D341Med (cell line): ENCODE measurements around the gene DBF4B.

ENCODE experiments used
- DNase-seq: peaks from one replicate; pipeline ENCODE4 v3.0.0; 2012; ENCODE audit warnings: low spot score

Gene DBF4B

DNA sequence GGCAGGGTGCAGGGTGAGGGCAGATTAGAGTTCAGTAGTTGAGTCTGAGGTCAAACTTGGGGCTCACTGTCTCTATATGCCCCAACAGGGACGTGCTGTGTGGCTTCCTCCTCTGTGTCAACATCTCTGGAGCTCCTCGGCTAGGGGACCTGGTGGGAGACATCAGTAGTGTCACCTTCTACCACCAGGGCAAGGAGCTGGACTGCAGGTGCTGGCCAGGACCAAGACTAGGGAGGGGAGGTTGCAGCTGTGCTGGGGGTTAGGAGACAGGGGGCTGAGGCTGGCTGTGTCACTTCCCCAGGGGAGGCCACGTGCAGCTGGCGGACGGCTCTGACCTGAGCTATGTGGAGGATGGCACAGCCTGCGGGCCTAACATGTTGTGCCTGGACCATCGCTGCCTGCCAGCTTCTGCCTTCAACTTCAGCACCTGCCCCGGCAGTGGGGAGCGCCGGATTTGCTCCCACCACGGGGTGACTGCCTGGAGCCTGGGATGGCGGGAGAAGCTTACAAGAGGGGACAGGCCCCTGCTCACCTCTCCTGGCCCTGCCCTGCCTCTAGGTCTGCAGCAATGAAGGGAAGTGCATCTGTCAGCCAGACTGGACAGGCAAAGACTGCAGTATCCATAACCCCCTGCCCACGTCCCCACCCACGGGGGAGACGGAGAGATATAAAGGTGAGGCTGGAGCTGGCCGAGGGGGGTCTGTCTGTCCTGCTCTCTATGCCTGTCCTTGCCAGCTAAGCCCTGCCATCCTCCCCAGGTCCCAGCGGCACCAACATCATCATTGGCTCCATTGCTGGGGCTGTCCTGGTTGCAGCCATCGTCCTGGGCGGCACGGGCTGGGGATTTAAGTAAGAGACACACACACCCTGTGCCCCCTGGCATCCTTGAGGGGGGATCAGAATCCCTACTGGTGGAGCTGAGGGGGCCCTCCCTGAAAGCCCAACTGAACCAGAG, 69.2 kb downstream of the DBF4B start:
- no peak for DNase-seq

DNA sequence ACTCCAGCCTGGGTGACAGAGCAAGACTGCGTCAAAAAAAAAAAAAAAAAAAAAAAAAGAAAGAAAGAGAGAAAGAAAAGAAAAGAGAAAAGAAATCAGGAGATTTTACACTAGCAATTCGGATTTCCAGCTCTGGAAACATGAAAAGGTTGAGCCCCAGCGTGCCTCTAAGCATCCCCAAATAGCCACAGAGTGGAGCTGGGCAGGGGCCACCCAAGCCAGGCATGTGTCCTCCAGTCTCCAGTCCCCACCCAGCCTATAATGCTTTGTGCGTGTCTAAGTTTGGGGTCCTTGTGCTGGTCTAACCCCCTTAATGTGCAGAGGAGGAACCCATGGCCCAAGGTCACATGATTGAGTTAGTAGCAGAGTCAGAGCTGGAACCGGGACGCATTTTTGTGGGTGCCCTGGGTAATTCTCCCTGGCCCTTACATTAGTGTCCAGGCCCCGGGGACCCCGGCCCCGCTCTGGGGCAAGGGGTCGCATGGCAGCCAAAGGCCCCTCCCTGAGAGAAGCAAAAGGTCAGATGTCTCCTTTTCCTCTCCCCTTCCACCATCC, 70.3 kb downstream of the DBF4B start:
- DNase-seq: no peak

DNA sequence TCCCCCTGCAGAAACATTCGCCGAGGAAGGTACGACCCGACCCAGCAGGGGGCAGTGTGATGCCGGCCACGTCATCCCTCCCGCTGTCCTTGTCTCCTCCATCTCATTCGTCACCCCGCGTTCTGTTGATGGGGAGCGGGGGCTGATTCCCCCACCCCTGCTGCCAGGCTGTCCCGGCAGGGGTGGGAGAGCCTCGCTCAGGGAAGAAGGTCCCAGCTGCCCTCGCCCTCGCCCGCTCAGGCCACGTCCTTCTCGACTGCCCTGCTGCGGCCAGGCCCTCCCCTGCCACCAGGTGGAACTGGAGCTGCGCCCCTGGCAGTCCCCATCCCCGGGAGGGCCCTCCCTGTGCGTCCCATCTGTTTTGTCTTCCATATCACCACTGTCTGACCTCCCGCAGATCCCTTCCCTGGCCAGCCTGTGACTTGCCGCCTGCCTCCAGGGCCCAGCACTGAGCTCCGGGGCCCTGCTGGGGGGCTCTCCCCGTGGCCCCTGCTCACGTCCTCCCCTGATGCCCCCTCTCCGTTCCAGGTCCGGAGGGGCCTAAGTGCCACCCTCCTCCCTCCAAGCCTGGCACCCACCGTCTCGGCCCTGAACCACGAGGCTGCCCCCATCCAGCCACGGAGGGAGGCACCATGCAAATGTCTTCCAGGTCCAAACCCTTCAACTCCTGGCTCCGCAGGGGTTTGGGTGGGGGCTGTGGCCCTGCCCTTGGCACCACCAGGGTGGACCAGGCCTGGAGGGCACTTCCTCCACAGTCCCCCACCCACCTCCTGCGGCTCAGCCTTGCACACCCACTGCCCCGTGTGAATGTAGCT, 71.0 kb downstream of the DBF4B start:
- DNase-seq: peak; percentile 93

DNA sequence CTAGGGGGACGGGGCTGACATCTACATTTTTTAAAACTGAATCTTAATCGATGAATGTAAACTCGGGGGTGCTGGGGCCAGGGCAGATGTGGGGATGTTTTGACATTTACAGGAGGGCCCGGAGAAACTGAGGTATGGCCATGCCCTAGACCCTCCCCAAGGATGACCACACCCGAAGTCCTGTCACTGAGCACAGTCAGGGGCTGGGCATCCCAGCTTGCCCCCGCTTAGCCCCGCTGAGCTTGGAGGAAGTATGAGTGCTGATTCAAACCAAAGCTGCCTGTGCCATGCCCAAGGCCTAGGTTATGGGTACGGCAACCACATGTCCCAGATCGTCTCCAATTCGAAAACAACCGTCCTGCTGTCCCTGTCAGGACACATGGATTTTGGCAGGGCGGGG, 71.7 kb downstream of the DBF4B start:
- no peak for DNase-seq

DNA sequence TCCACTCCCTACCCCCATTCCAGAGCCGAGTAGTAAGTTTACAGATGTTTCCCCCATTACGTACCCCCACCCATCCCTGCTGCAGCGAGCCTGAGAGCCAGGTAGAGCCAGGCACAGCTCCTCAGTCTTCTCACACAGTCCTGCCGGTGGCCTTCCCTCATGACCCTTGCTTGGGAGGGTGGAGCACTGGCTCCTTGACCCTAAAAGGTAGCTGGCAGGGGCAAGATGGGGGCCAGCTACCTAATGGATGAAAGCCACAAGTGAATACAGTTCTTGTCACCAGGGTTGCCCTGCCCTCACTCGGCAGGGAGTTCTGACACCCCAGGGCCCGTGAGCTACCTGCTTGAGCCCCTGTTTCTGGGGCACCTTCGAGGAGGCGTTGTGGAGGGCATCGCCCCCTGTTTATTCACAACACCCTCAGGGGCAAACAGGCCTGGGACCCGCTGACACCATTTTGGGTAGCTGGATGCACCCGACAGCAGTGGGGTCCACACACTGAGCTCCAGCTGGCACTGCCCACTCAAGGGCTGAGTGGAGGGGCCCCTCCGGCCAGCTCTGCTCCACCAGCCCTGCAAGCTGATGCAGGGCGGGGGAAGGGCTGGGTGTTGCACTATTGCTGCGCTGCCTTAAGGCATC, 72.5 kb downstream of the DBF4B start:
- DNase-seq: no peak

DNA sequence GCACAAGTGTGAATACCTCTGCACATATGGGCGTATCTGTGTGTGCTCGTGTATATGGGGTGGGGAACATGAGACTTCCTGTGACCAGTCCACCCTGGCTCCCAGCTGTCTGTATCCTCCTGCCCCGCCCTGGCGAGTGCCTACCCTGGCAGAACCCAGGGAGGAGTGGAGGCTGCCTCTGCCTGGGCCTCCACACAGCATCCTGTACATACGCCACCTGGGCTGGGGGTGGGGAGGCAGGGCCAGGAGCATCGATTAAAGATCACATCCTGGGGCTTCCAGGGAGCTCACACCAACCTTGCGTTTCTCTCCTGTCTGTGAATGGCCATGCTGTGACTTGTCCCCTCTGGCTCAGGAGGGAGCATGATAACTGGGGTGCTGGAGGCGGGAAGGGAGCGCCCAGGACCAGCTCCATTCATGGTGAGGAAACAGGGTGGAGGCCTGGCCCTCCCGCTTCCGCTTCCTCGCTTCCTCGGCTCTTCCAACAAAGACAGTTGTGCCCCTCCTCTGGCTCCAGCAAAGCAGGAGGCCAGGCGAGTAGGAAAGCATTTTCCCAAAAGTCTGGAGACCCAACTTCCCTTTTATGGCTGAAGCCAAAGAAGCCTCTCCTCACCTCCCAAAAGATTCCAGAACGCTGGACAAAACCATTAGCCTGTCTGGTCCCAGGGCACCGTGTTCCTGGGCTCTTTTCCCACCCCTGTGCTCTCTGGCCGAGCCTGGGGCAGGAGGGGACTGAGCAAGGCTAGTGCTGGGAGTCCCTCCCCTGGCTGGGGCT, 73.3 kb downstream of the DBF4B start:
- no peak for DNase-seq

DNA sequence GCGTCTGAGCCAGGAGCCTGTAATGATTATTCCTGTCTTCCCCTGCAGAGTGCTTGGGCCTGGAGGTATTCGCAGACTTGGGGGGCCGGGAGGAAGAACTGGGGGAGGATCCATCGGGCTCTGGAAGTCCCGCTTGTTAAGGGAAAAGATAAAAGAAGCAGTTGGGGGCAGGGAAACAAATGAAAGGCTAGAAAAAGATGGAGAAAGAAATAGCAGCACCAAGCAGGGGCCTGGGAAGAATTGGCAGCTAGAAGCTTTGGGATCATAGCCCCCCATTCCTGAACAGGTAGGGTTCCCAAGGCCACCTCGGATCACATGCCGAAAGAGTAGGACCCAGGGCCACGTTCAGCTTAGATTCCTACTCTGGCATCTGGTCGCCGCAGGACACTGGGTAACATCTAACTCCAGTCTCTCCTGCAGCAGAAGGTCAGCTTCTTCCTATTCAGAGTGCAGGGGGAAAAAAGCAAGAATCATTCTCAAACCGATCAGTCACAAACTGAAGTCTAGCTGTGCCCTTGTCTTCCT, 73.9 kb downstream of the DBF4B start:
- DNase-seq: no peak

DNA sequence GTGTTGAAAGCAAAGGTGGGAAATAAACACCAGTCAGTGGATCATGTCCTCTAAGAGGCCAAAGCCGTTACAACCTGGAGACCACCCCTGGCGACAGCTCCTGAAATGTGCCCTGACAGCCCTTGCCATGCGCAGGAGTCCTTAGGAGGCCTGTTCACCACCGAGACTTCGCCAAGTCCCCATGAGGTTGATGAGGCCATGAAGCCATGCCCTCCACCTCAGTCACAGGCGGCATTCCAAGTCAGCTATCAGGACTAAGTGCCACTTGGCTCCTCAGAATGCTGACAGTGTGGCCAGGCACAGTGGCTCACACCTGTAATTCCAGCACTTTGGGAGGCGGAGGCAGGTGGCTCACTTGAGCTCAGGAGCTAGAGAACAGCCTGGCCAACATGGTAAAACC, 77.5 kb downstream of the DBF4B start:
- DNase-seq: peak; percentile 29

DNA sequence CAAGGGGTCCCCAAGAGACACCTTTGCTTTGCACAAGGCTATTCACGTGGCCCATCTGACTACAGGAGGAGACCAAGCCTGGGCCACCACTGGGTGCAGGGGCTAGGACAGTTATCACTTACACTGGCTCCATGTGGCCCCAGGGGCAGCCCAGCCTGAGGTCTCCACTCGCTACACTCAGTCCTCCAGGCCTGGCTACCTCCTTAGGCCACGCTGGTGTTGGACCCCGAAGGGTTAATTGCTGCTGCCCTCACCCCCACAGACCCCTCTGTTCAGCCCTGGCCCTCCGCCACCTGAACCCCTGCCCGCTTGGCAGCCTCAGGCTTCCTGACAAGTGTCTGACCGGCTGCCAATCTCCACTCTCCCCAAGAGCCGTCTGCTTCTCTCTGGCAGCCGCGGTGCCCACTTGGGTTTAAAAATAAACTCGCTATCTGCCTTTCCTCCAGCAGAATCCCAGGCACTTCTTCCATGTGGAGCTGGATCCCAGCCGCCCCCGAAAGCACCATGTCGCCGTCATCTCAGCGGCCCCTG, 78.2 kb downstream of the DBF4B start:
- DNase-seq: peak; percentile 28

DNA sequence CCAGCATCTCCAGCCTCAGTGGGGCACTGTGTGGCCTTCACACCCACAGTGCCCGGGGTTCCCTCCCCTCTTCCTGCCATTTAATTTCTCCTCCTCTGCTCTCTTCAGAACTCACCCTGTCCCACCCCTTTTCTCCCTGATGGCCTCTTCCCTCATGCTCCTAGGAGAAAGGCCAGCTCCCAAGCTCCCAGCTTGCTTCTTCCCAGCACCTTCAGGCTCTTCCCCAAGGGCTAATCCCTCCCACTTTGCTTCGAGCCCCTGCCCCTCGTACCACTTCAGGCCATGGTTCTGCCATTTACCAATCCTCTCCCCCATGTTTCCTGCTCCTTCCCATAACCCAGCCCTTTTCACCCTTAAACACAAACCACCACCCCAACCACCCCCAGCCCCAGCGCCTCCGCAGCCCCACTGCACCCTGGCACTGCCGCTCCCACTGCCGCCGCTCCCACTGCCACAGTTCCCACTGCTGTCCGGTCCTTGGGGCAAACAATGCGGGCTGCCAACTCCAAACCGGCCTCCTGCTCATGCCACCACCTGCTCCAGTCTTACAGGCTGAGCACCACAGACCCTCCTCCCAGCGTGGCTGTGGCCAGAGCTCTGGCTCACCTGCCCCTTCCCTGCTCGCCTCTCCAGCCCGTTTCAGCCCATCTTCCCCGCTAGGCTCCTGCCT, 78.9 kb downstream of the DBF4B start:
- peak; percentile 40 for DNase-seq

DNA sequence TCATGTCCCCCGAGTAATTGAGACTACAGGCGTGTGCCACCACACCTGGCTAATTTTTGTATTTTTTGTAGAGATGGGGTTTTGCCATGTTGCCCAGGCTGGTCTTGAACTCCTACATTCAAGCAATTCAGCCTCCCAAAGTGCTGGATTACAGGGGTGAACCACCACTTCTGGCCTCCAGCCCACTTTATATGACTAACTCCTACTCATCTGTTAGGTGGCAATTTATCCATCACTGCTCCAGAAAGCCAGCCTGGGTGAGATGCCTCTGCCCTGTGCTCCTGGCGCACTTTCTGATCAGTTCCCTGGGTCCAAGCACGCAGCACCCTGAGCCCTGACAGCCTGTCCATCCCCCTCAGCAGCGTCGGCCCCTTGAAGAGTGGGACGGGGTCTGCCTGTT, 79.7 kb downstream of the DBF4B start:
- DNase-seq: no peak

DNA sequence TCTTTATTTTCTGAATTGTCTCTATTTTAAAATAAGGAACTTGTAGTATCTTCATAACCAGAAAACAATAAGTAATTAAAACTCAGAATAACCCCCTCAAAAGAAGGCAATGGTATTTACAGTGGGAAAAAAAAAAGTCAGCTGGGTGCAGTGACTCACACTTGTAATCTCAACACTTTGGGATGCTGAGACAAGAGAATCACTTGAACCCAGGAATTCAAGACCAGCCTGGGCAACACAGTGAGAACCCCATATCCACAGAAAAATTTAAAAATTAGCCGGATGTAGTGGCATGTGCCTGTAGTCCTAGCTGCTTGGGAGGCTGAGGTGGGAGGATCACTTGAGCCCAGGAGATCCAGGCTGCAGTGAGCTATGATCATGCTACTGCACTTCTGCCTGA, 83.8 kb downstream of the DBF4B start:
- no peak for DNase-seq

DNA sequence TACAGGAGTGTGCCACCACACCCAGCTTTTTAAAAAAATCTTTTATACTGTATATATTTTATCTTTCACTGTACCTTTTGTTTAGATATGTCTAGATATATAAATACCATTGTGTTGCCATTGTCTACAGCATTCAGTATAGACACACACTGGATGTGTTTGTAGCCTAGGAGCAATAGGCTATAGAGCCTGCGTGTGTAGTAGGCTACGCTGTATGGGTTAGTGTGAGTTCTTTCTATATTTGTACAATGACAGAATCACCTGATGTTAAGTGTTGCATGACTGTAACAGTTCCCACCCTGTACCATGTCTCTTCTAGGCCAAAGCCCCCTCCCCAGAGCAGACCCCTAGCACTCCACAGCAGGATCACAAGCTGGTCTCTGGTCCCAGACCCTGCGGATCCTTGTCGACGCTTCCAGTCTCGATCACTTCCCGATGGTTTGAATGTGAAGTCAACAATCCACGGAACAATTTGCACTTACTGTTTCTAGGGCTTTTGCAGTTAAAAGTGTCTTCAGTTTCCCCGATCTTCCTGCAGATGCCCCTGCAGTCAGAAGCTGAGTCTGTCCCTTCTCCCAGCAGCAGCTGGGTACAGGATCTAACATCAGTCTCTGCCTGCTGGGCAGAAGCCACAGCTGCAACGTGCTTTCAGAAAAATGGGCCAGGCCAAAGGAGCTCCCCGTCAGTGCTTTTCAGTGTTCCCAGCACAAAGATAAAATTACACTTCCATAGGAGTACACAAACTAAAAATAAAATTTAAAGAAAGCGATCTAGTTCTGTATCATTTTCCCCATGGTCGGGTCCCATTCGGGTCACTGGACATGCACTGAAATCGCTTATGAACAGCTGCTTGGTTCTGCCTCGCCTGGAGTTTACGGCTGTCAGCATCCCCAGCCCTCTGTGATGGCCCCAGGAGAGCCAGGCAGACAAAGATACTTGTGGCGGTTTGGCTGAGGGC, 85.7 kb downstream of the DBF4B start:
- DNase-seq: no peak

DNA sequence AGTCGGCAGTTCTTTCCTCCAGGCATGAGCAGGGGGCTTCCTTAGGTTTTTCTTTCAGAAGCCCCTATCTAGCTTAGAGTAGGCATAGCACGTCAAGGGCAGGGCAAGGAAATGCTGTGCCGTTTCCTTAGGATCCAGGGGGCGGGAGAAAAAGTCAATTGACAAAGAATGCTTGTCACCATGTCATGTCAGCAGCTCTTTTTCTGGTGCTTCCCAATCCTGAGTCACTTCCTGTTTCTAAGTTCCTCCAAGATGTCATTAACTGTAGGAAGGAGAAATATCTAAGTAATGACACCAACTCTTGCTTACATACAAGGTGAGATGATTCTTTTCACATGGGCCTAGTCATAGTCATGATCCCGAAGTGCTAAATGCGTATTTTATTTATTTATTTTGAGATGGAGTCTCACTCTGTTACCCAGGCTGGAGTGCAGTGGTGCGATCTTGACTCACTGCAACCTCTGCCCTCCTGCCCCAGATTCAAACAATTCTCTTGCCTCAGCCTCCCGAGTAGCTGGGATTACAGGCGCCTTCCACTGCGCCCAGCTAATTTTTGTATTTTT, 86.5 kb downstream of the DBF4B start:
- no peak for DNase-seq

DNA sequence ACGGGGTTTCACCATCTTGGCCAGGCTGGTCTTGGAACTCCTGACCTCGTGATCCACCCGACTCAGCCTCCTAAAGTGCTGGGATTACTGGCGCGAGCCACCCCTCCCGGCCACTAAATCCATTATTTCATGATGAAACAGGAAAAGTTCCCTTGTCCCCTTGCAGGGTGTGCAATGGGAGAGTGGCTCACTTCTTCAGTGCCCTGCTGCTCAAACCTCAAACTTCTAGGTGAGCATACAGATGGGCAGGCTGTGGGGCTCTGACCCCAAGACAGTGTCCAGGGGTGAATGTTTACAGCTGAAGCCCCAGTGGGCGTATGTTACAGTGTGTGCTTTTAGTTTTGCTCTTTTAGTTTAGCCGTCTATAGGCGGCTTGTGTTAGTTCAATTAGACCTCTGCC, 87.0 kb downstream of the DBF4B start:
- no peak for DNase-seq

DNA sequence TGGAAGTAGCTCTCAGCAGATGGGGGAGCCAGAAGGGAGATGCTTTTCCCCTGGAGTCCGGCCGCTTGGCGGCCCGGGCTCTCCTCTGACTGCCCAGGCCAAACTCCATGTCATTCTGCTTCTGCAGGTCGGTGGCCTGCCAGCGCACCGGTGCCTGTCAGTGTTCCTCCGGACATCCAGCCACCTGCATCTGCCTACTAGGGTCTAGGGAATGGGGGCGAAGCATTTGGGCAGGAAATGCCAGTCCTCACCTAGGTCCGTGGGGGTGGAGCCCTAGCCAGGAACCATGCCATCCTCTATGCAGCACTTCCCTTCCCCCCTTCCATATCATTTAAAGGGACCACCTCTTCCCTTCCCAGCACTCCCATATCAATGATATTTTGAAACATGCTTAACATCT, 87.5 kb downstream of the DBF4B start:
- DNase-seq: no peak

DNA sequence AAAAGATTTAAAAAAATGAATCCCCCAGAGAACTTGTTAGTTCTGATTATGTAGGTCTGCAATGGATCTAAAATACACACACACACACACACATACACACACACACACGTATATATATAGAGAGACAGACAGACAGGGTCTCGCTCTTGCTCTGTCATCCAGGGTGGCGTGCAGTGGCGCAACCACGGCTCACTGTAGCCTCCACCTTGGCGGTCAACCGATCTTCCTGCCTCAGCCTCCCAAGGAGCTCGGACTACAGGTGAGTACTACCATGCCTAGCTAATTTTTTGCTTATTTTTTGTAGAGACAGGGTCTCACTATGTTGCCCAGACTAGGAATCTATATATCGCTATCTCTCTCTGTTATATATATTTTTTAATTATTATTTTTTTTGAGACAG, 88.3 kb downstream of the DBF4B start:
- no peak for DNase-seq

DNA sequence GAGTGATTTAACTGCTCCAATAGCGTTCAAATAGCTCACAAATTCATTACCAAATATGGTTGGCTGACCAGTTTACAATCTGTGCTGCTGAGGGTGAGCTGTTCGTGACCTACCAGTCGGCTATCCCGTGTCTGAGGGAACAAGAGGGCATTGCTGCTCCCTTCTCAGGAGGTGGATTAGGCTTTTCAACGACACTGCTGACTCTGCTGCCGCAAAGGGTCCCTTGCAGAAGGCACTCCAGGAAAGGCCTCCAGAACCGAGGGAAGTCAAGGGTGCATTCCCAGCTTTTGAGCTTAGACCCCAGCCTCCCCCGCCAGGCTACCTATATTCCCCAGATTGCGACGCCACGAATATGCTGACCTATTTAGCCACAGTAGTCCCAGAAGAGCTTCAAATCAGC, 89.3 kb downstream of the DBF4B start:
- no peak for DNase-seq

DNA sequence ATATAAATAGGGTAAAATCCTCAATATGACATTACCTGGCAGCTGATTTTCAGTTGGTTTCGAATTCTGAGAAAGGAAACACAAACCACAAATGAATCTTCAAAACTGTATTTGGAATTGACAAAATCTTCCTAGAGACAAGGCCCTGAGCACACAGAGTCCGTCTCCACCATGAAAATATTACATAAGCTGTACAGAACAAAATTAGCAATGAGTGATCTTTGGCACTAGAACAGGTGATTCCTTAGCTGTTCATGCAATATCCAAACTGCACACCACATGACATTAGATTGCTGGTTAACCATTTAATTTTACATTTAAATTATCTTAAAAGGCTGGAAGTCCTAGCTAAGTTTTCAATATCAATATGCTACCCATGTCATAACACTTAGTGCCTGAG, 89.9 kb downstream of the DBF4B start:
- DNase-seq: no peak
